Trophoblast cell (in vitro differentiated cells and primary cell): ENCODE measurements around the gene QSOX2.

Experiments
- DNase-seq, 2 donors: peaks; one replicate each; pipeline ENCODE4 v3.0.0-alpha.2; 2016
- H2AFZ ChIP-seq: 2 replicates; pipeline ENCODE4 v1.6.1; 2013; ENCODE audit warnings: low read length, moderate library complexity, mild to moderate bottlenecking; ENCODE audit not compliant: insufficient read depth, poor library complexity
- H2AK5ac ChIP-seq: 2 replicates; pipeline ENCODE4 v1.6.1; 2013; ENCODE audit warnings: mild to moderate bottlenecking, low read length
- H2BK120ac ChIP-seq: 2 replicates; pipeline ENCODE4 v1.6.1; 2013; ENCODE audit warnings: low read length, mild to moderate bottlenecking, moderate library complexity; ENCODE audit not compliant: insufficient read depth, poor library complexity
- H2BK12ac ChIP-seq: 2 replicates; pipeline ENCODE4 v1.6.1; 2013; ENCODE audit warnings: mild to moderate bottlenecking, low read length, moderate library complexity
- H2BK5ac ChIP-seq: 2 replicates; pipeline ENCODE4 v1.6.1; 2013; ENCODE audit warnings: low read length, low read depth, moderate library complexity, mild to moderate bottlenecking; ENCODE audit not compliant: poor library complexity
- H3K14ac ChIP-seq: 2 replicates; pipeline ENCODE4 v1.6.1; 2013; ENCODE audit warnings: mild to moderate bottlenecking, low read length
- H3K18ac ChIP-seq: 2 replicates; pipeline ENCODE4 v1.6.1; 2013; ENCODE audit warnings: mild to moderate bottlenecking, low read length
- H3K23ac ChIP-seq: 2 replicates; pipeline ENCODE4 v1.6.1; 2013; ENCODE audit warnings: low read length
- H3K27ac ChIP-seq: 2 replicates; pipeline ENCODE4 v1.5.1; 2013; ENCODE audit warnings: low read depth, mild to moderate bottlenecking, inconsistent platforms, low read length, moderate library complexity
- H3K27me3 ChIP-seq: 2 replicates; pipeline ENCODE4 v1.6.1; 2013; ENCODE audit warnings: inconsistent platforms, mild to moderate bottlenecking, low read length, moderate library complexity; ENCODE audit not compliant: insufficient read depth
- H3K36me3 ChIP-seq, 2 experiments: 1 replicate in 1 of 2; 2 replicates in 1 of 2; pipeline ENCODE4 v1.6.1; 2013; ENCODE audit warnings: low read length in 2 of 2, mild to moderate bottlenecking in 2 of 2, moderate library complexity in 1 of 2; ENCODE audit not compliant: insufficient read depth in 2 of 2, control insufficient read depth in 1 of 2
- H3K4ac ChIP-seq: 2 replicates; pipeline ENCODE4 v1.6.1; 2013; ENCODE audit warnings: low read depth, mild to moderate bottlenecking, low read length, moderate library complexity
- H3K4me1 ChIP-seq, 2 experiments: 1 replicate in 1 of 2; 2 replicates in 1 of 2; pipeline ENCODE4 v1.6.1; 2013; ENCODE audit warnings: low read length in 2 of 2, mild to moderate bottlenecking in 2 of 2, moderate library complexity in 1 of 2; ENCODE audit not compliant: insufficient read depth in 2 of 2, control insufficient read depth in 1 of 2
- H3K4me2 ChIP-seq: 2 replicates; pipeline ENCODE4 v1.6.1; 2013; ENCODE audit warnings: inconsistent platforms, mild to moderate bottlenecking, low read length, moderate library complexity
- H3K4me3 ChIP-seq: 2 replicates; pipeline ENCODE4 v1.5.1; 2013; ENCODE audit warnings: mild to moderate bottlenecking, low read depth, low read length, inconsistent platforms
- H3K79me1 ChIP-seq: one replicate; pipeline ENCODE4 v1.6.1; 2013; ENCODE audit warnings: low read length
- H3K79me2 ChIP-seq: 2 replicates; pipeline ENCODE4 v1.6.1; 2013; ENCODE audit warnings: low read length, mild to moderate bottlenecking; ENCODE audit not compliant: control insufficient read depth, insufficient read depth, poor library complexity
- H3K9ac ChIP-seq: 2 replicates; pipeline ENCODE4 v1.6.1; 2013; ENCODE audit warnings: mild to moderate bottlenecking, low read length
- H3K9me3 ChIP-seq: 2 replicates; pipeline ENCODE4 v1.6.1; 2013; ENCODE audit warnings: low read depth, mild to moderate bottlenecking, control low read depth, inconsistent platforms, low read length; ENCODE audit not compliant: insufficient read depth
- H4K12ac ChIP-seq: 2 replicates; pipeline ENCODE4 v1.6.1; 2013; ENCODE audit warnings: low read depth, mild to moderate bottlenecking, low read length, moderate library complexity
- H4K8ac ChIP-seq: 2 replicates; pipeline ENCODE4 v1.6.1; 2013; ENCODE audit warnings: low read depth, mild to moderate bottlenecking, low read length, moderate library complexity
- H4K91ac ChIP-seq: one replicate; pipeline ENCODE4 v1.6.1; 2013; ENCODE audit warnings: low read depth, mild to moderate bottlenecking, low read length, moderate library complexity
- WGBS: extraction: QIAGEN DNeasy Blood & Tissue Kit; methylation state at CpG from one replicate; pipeline ENCODE4 v1.1.7; 2013; ENCODE audit warnings: missing lambda C conversion rate; ENCODE audit not compliant: insufficient read length, insufficient coverage; ENCODE audit errors: extremely low coverage; 5-methylcytosine and 5-hydroxymethylcytosine counted together

The QSOX2 gene

DNA sequence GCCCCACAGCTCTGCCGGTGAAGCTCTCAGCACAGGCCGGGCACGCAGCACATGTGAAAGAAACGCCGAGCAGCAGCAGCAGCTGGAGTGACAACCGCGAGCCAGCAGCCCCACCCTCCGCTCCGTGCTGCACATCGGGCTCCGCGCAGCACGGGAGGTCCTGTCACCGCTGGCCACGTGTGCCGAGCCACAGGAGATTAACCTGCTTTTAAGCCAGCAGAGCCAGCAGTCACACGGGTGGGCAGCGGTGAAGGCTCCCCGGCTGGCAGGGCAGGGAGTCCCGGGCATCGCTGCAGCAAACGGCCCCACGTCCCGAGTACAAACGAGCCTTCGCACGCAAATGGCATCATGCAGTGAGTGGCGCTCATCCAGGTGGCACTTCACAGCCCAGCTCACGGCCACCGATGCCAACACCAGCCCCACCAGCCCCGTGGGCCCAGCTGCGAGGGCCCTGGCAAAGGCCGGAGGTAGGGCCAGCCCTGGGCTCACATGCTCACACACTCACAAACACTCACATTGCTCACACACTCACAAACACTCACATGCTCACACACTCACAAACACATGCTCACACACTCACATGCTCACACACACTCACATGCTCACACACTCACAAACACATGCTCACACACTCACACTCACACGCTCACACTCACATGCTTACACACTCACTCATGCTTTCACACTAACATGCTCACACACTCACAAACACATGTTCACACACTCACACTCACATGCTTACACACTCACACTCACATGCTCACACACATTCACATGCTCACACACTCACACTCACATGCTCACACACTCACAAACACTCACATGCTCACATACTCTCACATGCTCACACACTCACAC is 47.2 kb upstream of the QSOX2 start:
- no peaks in the 10 kb centered on the region for H3K79me2 ChIP-seq
- no peak overlapping the region for H2BK5ac ChIP-seq
- no CpG with 5 or more reads among the region's 34 CpGs for WGBS
- no peak overlapping the region for H4K8ac ChIP-seq
- no peak overlapping the region for H2AFZ ChIP-seq
- no peak overlapping the region for H3K4ac ChIP-seq
- no peak overlapping the region for H2BK12ac ChIP-seq
- H4K12ac ChIP-seq = no peak overlapping the region
- no peak overlapping the region for H3K4me2 ChIP-seq
- no peak for DNase-seq
- H2AK5ac ChIP-seq = no peak overlapping the region
- H3K9ac ChIP-seq = no peak overlapping the region
- peaks cover 3 to 6% of the 10 kb centered on the region in 2 experiments for H3K4me1 ChIP-seq
- no peak overlapping the region for H3K27ac ChIP-seq
- H3K23ac ChIP-seq = peak overlapping the region; percentile 15
- H3K27me3 ChIP-seq = no peaks in the 10 kb centered on the region
- H3K14ac ChIP-seq = no peak overlapping the region
- H4K91ac ChIP-seq = no peak overlapping the region
- H3K18ac ChIP-seq = no peak overlapping the region
- no peaks in the 10 kb centered on the region for H3K79me1 ChIP-seq
- H2BK120ac ChIP-seq = no peak overlapping the region
- H3K36me3 ChIP-seq = no peaks in the 10 kb centered on the region
- peak overlapping the region; percentile 35 for H3K4me3 ChIP-seq
- H3K9me3 ChIP-seq = peaks cover 18% of the 10 kb centered on the region

DNA sequence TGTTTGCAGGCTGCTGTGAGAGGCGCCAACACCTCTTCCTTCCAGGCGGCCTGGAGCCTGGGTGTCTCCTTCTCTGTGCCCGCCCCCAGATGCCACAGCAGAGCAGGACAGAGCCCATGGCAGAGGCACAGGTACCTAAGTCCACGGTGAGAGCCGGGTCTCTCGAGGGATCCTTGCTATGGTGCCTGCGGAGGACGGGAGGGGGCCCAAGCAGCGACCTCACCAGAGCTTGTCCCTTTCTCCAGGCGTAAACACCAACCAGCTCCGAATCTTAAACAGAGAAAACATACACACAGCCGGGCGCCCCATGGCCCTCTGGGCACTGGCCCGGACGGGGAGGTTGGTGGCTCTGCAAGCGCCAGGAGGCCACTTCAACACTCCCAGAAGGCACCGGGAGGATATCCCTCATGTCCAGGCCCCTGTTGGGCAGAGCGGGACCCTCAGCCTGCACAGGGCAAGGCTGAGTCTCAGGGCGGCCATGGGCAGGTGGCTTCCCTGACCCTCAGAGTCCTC is 46.5 kb upstream of the QSOX2 start:
- Histone ChIP-seq H2AFZ (no peak overlapping the region), H3K4me1 (peaks cover 3 to 6% of the 10 kb centered on the region in 2 experiments), H3K9ac (no peak overlapping the region), H3K27ac (no peak overlapping the region), H3K79me1 (no peaks in the 10 kb centered on the region), H2BK120ac (no peak overlapping the region), H3K9me3 (peaks cover 18% of the 10 kb centered on the region), H2BK5ac (no peak overlapping the region), H3K4ac (no peak overlapping the region), H3K27me3 (no peaks in the 10 kb centered on the region), H3K4me2 (no peak overlapping the region), H4K8ac (no peak overlapping the region), H3K79me2 (no peaks in the 10 kb centered on the region), H2BK12ac (no peak overlapping the region), H3K23ac (no peak overlapping the region), H3K4me3 (no peak overlapping the region), H3K14ac (no peak overlapping the region), H2AK5ac (no peak overlapping the region), H4K91ac (no peak overlapping the region), H3K18ac (no peak overlapping the region), H4K12ac (no peak overlapping the region), H3K36me3 (no peaks in the 10 kb centered on the region)
- no peak for DNase-seq
- no CpG with 5 or more reads among the region's 19 CpGs for WGBS

DNA sequence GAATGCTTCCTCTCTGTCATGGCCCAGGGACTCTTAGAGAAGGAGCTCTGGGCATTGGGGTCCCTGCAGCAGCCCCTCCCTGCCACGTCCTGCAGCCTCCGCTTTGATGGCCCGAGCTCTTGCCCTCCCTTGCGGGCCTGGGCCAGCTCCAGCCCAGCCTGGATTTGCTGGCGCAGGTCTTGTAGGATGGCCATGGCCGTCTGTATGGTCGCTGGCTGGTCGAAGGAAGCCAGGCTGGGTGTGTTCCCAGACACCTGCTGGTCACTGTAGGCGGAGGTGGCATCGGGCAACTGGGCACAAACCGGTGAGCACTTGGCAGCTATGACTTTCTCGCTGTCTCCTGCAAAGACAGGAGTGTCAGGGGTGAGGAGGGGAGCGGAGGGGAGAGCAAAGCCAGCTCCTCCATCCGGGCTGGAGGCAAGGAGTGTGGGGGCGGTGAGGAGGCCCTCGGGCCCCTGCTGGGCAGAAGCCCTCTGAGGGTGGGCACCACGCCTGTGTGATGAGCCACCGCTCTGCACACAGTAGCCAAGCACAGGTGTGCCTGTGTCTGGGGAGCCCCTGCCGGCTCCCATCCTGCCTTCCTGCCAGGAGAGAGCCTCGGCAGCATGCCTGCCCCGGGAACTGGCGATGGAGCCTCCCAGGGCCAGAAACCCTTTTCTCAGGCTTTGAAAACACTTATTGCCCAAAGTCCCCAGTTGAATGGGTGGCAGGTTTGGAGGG is 45.9 kb upstream of the QSOX2 start:
- no peak overlapping the region for H3K4ac ChIP-seq
- H3K27ac ChIP-seq = no peak overlapping the region
- H2BK12ac ChIP-seq = no peak overlapping the region
- H2AK5ac ChIP-seq = no peak overlapping the region
- DNase-seq = no peak
- no peak overlapping the region for H2AFZ ChIP-seq
- no peak overlapping the region for H3K18ac ChIP-seq
- no peak overlapping the region for H3K9ac ChIP-seq
- H4K91ac ChIP-seq = no peak overlapping the region
- no peaks in the 10 kb centered on the region for H3K36me3 ChIP-seq
- H3K27me3 ChIP-seq = peaks cover 4% of the 10 kb centered on the region
- peaks cover 3 to 6% of the 10 kb centered on the region in 2 experiments for H3K4me1 ChIP-seq
- H3K79me2 ChIP-seq = no peaks in the 10 kb centered on the region
- no CpG with 5 or more reads among the region's 22 CpGs for WGBS
- no peak overlapping the region for H4K8ac ChIP-seq
- no peak overlapping the region for H4K12ac ChIP-seq
- no peak overlapping the region for H3K23ac ChIP-seq
- H2BK5ac ChIP-seq = no peak overlapping the region
- no peak overlapping the region for H3K4me2 ChIP-seq
- H3K79me1 ChIP-seq = no peaks in the 10 kb centered on the region
- no peak overlapping the region for H3K4me3 ChIP-seq
- H2BK120ac ChIP-seq = no peak overlapping the region
- no peak overlapping the region for H3K14ac ChIP-seq
- H3K9me3 ChIP-seq = peaks cover 18% of the 10 kb centered on the region

DNA sequence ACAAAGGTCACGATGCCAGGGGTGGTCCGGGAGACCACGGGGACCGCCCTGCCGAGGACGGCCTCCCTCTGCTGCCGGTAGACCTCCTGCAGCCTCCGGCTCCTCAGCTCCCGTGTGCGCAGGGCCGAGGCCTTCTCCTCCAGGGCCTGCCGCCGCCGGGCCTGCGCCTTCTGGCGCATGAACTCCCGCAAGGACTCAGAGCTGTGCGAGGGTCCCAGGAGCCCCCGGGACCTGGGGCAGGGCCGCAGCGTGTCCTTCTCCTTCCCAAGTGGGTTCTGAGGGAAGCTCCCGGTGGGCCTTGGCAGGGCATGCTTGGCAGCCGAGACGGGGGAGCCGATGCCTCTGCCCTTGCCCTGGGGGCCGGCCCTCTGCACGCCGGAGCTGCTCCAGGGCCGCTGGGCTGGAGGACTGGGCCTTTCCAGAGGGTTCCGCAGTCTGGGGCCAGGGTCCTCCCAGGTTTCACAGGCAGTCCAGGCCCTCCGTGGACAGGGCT is 44.9 kb upstream of the QSOX2 start:
- H3K27ac ChIP-seq = no peak overlapping the region
- H3K14ac ChIP-seq = no peak overlapping the region
- H3K4me3 ChIP-seq = no peak overlapping the region
- H2BK12ac ChIP-seq = no peak overlapping the region
- no peak overlapping the region for H2BK5ac ChIP-seq
- H2AK5ac ChIP-seq = no peak overlapping the region
- H3K23ac ChIP-seq = no peak overlapping the region
- no peak for DNase-seq
- H4K8ac ChIP-seq = no peak overlapping the region
- no peak overlapping the region for H2BK120ac ChIP-seq
- peaks cover 4% of the 10 kb centered on the region for H3K27me3 ChIP-seq
- H3K9me3 ChIP-seq = peaks cover 18% of the 10 kb centered on the region
- H4K12ac ChIP-seq = no peak overlapping the region
- H4K91ac ChIP-seq = no peak overlapping the region
- no peak overlapping the region for H3K18ac ChIP-seq
- H2AFZ ChIP-seq = no peak overlapping the region
- peaks cover 3 to 6% of the 10 kb centered on the region in 2 experiments for H3K4me1 ChIP-seq
- no peaks in the 10 kb centered on the region for H3K79me1 ChIP-seq
- no CpG with 5 or more reads among the region's 31 CpGs for WGBS
- H3K79me2 ChIP-seq = no peaks in the 10 kb centered on the region
- no peaks in the 10 kb centered on the region for H3K36me3 ChIP-seq
- H3K4me2 ChIP-seq = no peak overlapping the region
- H3K4ac ChIP-seq = no peak overlapping the region
- H3K9ac ChIP-seq = no peak overlapping the region
